H1 (cell line): ENCODE measurements around the gene FOXN3. TPM values are rescaled to one million over a fixed set of nuclear protein-coding genes. Genes with fewer than 3 reads are reported as not detected.
A peak's percentile ranks its signal among the peaks of the same experiment; 100 is the strongest.

Experiments used
- CTCF ChIA-PET: fragments of 300-600 bp; sonication (Branson Sonifier 250); formaldehyde crosslinking; loops from one replicate; lab custom pipeline; 2021; ENCODE audit not compliant: partially characterized antibody; lab: Charles Lee
- POLR2A ChIA-PET: fragments of 300-600 bp; sonication (Branson Sonifier 250); formaldehyde crosslinking; loops from one replicate; lab custom pipeline; 2021; ENCODE audit warnings: inconsistent platforms; ENCODE audit not compliant: partially characterized antibody; lab: Charles Lee
- DNase-seq, 2 experiments: peaks; one replicate each; pipeline versions ENCODE4 v3.0.0 to v3.0.0-alpha.2; 2010 to 2022; ENCODE audit warnings: low spot score in 2 of 2, low read depth in 1 of 2, mixed read lengths in 1 of 2
- FAIRE-seq: peaks from 2 replicates; lab custom pipeline; 2011; peaks lifted over from hg19 to GRCh38; lab: Jason Lieb, UNC
- H2AFZ ChIP-seq: 2 replicates; pipeline ENCODE4 v1.8.1; 2012; ENCODE audit warnings: low read length, inconsistent platforms
- H2AK5ac ChIP-seq: 2 replicates; pipeline ENCODE4 v1.6.1; 2013; ENCODE audit warnings: low read depth, low read length
- H2BK120ac ChIP-seq: replicated peaks from 2 replicates; pipeline ENCODE3; 2013; ENCODE audit warnings: low read depth, low read length, inconsistent platforms
- H2BK12ac ChIP-seq: 2 replicates; pipeline ENCODE4 v1.6.1; 2013; ENCODE audit warnings: low read depth, low read length
- H2BK15ac ChIP-seq: 2 replicates; pipeline ENCODE4 v1.6.1; 2013; ENCODE audit warnings: low read length
- H2BK20ac ChIP-seq: 2 replicates; pipeline ENCODE4 v1.6.1; 2013; ENCODE audit warnings: low read length
- H2BK5ac ChIP-seq: 2 replicates; pipeline ENCODE4 v1.6.1; 2013; ENCODE audit warnings: low read depth, low read length
- H3K14ac ChIP-seq: 2 replicates; pipeline ENCODE4 v1.6.1; 2013; ENCODE audit warnings: inconsistent platforms; ENCODE audit not compliant: insufficient read length
- H3K18ac ChIP-seq: 2 replicates; pipeline ENCODE4 v1.6.1; 2013; ENCODE audit warnings: low read length; ENCODE audit errors: extremely low read depth
- H3K23ac ChIP-seq: 2 replicates; pipeline ENCODE4 v1.6.1; 2013; ENCODE audit warnings: inconsistent platforms; ENCODE audit not compliant: insufficient read length
- H3K23me2 ChIP-seq: 2 replicates; pipeline ENCODE4 v1.6.1; 2013; ENCODE audit warnings: low read depth, low read length
- H3K27ac ChIP-seq: 2 replicates; pipeline ENCODE4 v1.6.1; 2011; ENCODE audit warnings: low read depth, low read length, inconsistent platforms
- H3K27me3 ChIP-seq, 4 experiments: replicated peaks in 1 of 4; 1 replicate in 1 of 4; 2 replicates in 3 of 4; pipeline versions ENCODE4 v1.6.1 to v1.8.1; 2011 to 2013; ENCODE audit warnings: low read length in 3 of 4, mild to moderate bottlenecking in 3 of 4, inconsistent platforms in 2 of 4, mixed read lengths in 2 of 4, moderate library complexity in 1 of 4; ENCODE audit not compliant: control insufficient read depth in 3 of 4, insufficient read depth in 3 of 4; ENCODE audit errors: extremely low read depth in 1 of 4
- H3K36me3 ChIP-seq, 4 experiments: 2 replicates each; pipeline versions ENCODE4 v1.6.1 to v1.8.1; 2011 to 2013; ENCODE audit warnings: mild to moderate bottlenecking in 4 of 4, low read length in 3 of 4, moderate library complexity in 2 of 4, control low read depth in 1 of 4, inconsistent platforms in 1 of 4; ENCODE audit not compliant: insufficient read depth in 4 of 4, control insufficient read depth in 2 of 4
- H3K4ac ChIP-seq: replicated peaks from 2 replicates; pipeline ENCODE3; 2013; ENCODE audit warnings: low read length, low read depth, mixed read lengths, inconsistent platforms; ENCODE audit not compliant: insufficient read length
- H3K4me1 ChIP-seq, 4 experiments: replicated peaks in 1 of 4; 1 replicate in 1 of 4; 2 replicates in 3 of 4; pipeline versions ENCODE4 v1.6.1 to v1.8.1; 2011 to 2013; ENCODE audit warnings: low read length in 3 of 4, inconsistent platforms in 2 of 4, mixed read lengths in 1 of 4; ENCODE audit not compliant: insufficient read depth in 4 of 4, control insufficient read depth in 3 of 4
- H3K4me2 ChIP-seq, 2 experiments: 2 replicates each; pipeline versions ENCODE4 v1.6.1 to v1.8.1; 2011 to 2013; ENCODE audit warnings: low read depth in 2 of 2, low read length in 2 of 2, control low read depth in 1 of 2, inconsistent platforms in 1 of 2, mild to moderate bottlenecking in 1 of 2; ENCODE audit not compliant: insufficient read depth in 1 of 2
- H3K4me3 ChIP-seq, 4 experiments: fragments of 200-600, 300-600 bp in 1 of 4; sonication (generic), shearing (Covaris generic), sonication (Bioruptor Twin) in 1 of 4; 2 replicates each; pipeline versions ENCODE4 v1.5.1 to v1.8.1; 2011 to 2016; ENCODE audit warnings: low read length in 4 of 4, low read depth in 3 of 4, control low read depth in 2 of 4, inconsistent platforms in 2 of 4, mild to moderate bottlenecking in 2 of 4, mixed read lengths in 1 of 4, moderate library complexity in 1 of 4; ENCODE audit not compliant: insufficient read depth in 2 of 4; ENCODE audit errors: extremely low read depth in 1 of 4
- H3K56ac ChIP-seq: replicated peaks from 2 replicates; pipeline ENCODE3; 2013; ENCODE audit warnings: low read depth, mild to moderate bottlenecking, mixed read lengths, low read length, inconsistent platforms; ENCODE audit not compliant: insufficient read length
- H3K79me1 ChIP-seq: 2 replicates; pipeline ENCODE4 v1.6.1; 2013; ENCODE audit warnings: low read depth, low read length, control low read depth
- H3K79me2 ChIP-seq, 2 experiments: 2 replicates each; pipeline versions ENCODE4 v1.6.1 to v1.8.1; 2012 to 2013; ENCODE audit warnings: low read length in 2 of 2, mild to moderate bottlenecking in 2 of 2, inconsistent platforms in 1 of 2; ENCODE audit not compliant: insufficient read depth in 2 of 2, control insufficient read depth in 1 of 2
- H3K9ac ChIP-seq, 4 experiments: replicated peaks in 1 of 4; 1 replicate in 1 of 4; 2 replicates in 3 of 4; pipeline versions ENCODE4 v1.6.1 to v1.8.1; 2011 to 2013; ENCODE audit warnings: low read depth in 3 of 4, low read length in 3 of 4, control low read depth in 2 of 4, mild to moderate bottlenecking in 2 of 4, moderate library complexity in 2 of 4, inconsistent platforms in 1 of 4; ENCODE audit errors: extremely low read depth in 1 of 4
- H3K9me3 ChIP-seq, 2 experiments: 2 replicates each; pipeline versions ENCODE4 v1.6.1 to v1.8.1; 2012 to 2013; ENCODE audit warnings: mild to moderate bottlenecking in 2 of 2, moderate library complexity in 2 of 2, control low read depth in 1 of 2, inconsistent platforms in 1 of 2, low read depth in 1 of 2, low read length in 1 of 2, mixed read lengths in 1 of 2; ENCODE audit not compliant: insufficient read depth in 2 of 2
- H4K20me1 ChIP-seq, 2 experiments: replicated peaks in 1 of 2; 2 replicates each; pipeline versions ENCODE3 to v1.8.1; 2011 to 2013; ENCODE audit warnings: inconsistent platforms in 2 of 2, low read length in 2 of 2, mild to moderate bottlenecking in 1 of 2; ENCODE audit not compliant: insufficient read depth in 2 of 2, control insufficient read depth in 1 of 2
- H4K5ac ChIP-seq: 2 replicates; pipeline ENCODE4 v1.6.1; 2013; ENCODE audit warnings: low read length, low read depth, mixed read lengths, inconsistent platforms; ENCODE audit not compliant: insufficient read length
- H4K8ac ChIP-seq: 2 replicates; pipeline ENCODE4 v1.8.0; 2013; ENCODE audit warnings: mild to moderate bottlenecking, moderate library complexity, low read length, inconsistent platforms; ENCODE audit not compliant: insufficient read depth; ENCODE audit errors: extremely low read depth
- H4K91ac ChIP-seq: replicated peaks from 2 replicates; pipeline ENCODE3; 2013; ENCODE audit warnings: low read length, mixed read lengths, inconsistent platforms; ENCODE audit not compliant: insufficient read length
- EGR1 ChIP-seq: IDR thresholded peaks from 2 replicates; pipeline ENCODE4 v1.6.1; 2011; ENCODE audit warnings: low read depth, low read length, borderline replicate concordance
- GTF2F1 ChIP-seq: IDR thresholded peaks from 2 replicates; pipeline ENCODE4 v1.6.1; 2012; ENCODE audit warnings: low read depth, low read length, improper control_type of control experiment, borderline replicate concordance
- KDM5A ChIP-seq: fragments of 200-600 bp; IDR thresholded peaks from 2 replicates; pipeline ENCODE4 v1.7.1; 2012; ENCODE audit warnings: mild to moderate bottlenecking, low read length, inconsistent platforms, mixed read lengths
- RXRA ChIP-seq: IDR thresholded peaks from 2 replicates; pipeline ENCODE4 v1.6.1; 2011; ENCODE audit warnings: low read depth, mild to moderate bottlenecking, low read length, moderate library complexity; ENCODE audit not compliant: insufficient read depth
- WGBS, 2 experiments: shearing (Covaris generic) in 1 of 2; methylation state at CpG; one replicate each; pipeline versions ENCODE4 v1.1.6 to v1.1.7; 2013 to 2015; ENCODE audit warnings: low lambda C conversion rate in 2 of 2, mixed read lengths in 2 of 2, inconsistent platforms in 1 of 2, low coverage in 1 of 2, missing lambda C conversion rate in 1 of 2; ENCODE audit not compliant: insufficient replicate concordance in 2 of 2, insufficient coverage in 1 of 2, insufficient read length in 1 of 2; ENCODE audit errors: extremely low coverage in 1 of 2, missing lambda C conversion rate in 1 of 2; 5-methylcytosine and 5-hydroxymethylcytosine counted together
- polyA plus RNA-seq, 7 experiments: library from polyadenylated mRNA; depleted of rRNA in 3 of 7; stranded (reverse) in 5 of 7; unstranded in 2 of 7; fragments of >200 nt in 5 of 7; fragments of 200-250 nt in 2 of 7; gene quantifications; 1 replicate in 5 of 7; 2 replicates in 1 of 7; 4 replicates in 1 of 7; pipeline versions ENCODE4 v1.2.1 to v1.2.3, GENCODE V29; 2011 to 2013; ENCODE audit warnings: missing spikeins in 2 of 7, mixed read lengths in 2 of 7
- total RNA-seq: library from RNA; stranded (reverse); fragmentation: NEBNext Ultra II Directional; extraction: Animal tissue kit (Norgen Biotek cat#: 25700); gene quantifications from 2 replicates; pipeline ENCODE4 v1.2.1, GENCODE V29; 2021

The FOXN3 gene
- total and polyA plus RNA-seq, 2 of the 8 experiments (the other 6 are each of a cell fraction or from before 2014, with no cell fraction given) = 52.6 to 178 TPM

DNA sequence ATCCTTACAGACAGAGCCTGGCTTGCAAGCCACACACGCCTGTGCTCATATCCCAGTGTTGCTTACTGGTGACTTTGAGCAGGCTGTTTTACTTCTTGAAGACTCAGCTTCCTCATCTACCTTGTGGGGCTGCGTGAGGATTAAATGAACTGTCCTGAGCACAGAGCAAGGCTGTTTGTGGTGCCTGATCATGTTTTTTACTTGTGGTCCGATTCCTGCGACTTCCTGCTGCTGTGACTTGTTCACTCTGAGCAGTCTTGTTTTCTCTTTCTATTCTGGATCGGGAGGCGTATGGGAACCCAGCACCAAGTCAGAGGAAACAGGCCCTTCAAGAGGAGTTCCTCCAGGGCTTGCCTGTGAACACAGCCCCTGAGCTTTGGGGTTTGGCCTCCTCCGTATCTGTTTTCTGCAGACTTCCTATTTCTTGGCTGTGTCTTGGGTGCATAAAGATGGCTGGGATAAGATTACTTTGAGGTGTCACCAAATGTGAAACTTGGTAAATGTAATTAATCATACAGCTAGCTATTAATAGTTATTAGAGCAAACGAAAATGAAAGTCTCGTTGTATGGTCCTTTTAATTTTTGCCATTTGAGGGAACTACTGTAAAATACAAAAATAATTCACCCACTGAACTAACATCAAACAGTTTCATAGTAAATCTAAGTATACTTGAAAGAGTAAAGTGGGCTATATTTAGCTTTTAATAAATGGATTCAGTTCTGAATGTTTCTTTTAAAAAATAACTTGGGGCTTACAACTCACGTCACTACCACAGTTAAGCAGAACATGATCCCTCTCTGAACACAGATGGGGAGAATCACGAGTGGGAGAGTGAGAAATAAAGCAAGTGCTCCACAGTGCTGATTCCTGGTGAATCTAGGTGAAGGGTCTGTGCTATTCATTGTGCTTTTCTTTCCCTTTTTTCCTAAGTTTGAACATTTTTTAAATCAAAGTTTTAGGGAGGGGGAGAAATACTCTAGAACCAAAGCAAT, 251.5 kb downstream of the FOXN3 start:
- Histone ChIP-seq H2BK20ac (no peak overlapping the region), H3K4me1 (no peaks in the 10 kb centered on the region), H3K9me3 (no peaks in the 10 kb centered on the region), H4K8ac (no peak overlapping the region), H3K23me2 (no peaks in the 10 kb centered on the region), H3K4me3 (no peak overlapping the region), H3K18ac (no peak overlapping the region), H4K91ac (no peak overlapping the region), H3K56ac (no peak overlapping the region), H4K5ac (no peak overlapping the region), H3K4me2 (no peak overlapping the region), H3K79me2 (no peaks in the 10 kb centered on the region), H2AK5ac (no peak overlapping the region), H4K20me1 (peaks cover 0 to 7% of the 10 kb centered on the region in 2 experiments), H2BK15ac (no peak overlapping the region), H3K79me1 (no peaks in the 10 kb centered on the region), H2BK5ac (peak overlapping the region; percentile 30; the same call in 1 of the 2 replicates), H3K23ac (no peak overlapping the region), H3K27me3 (no peaks in the 10 kb centered on the region), H3K27ac (no peak overlapping the region), H3K9ac (no peak overlapping the region; a peak in 1 of 7 replicates), H3K14ac (no peak overlapping the region), H3K4ac (no peak overlapping the region), H2AFZ (no peak overlapping the region), H3K36me3 (peaks cover 6 to 17% (median 14%) of the 10 kb centered on the region in 4 experiments; a peak in 7 of 8 replicates), H2BK120ac (no peak overlapping the region), H2BK12ac (no peak overlapping the region)
- 91% methylated on average over 11 of the region's 11 CpGs; no CpG with 5 or more reads in 1 of the 2 experiments for WGBS, 2 experiments
- CTCF ChIA-PET = interaction anchor here (0.7 to 7.3 kb wide), 5 partner anchors 11 to 64 kb away, joined by 3 to 41 read pairs (median 3); no protein-coding TSS in a partner anchor
- TF ChIP-seq GTF2F1 = no peak
- TF ChIP-seq KDM5A = no peak
- no peak for TF ChIP-seq RXRA
- no peak for TF ChIP-seq EGR1
- DNase-seq = no peak
- no peak for FAIRE-seq
- POLR2A ChIA-PET = no interaction called here
